ELF-1 (cell line): ENCODE data around the gene VEGFA.
"Not testable (repeated sequence)": the region's sequence is repeated elsewhere in the genome, so short reads cannot be mapped to it uniquely, and the experiment has no call there.

ENCODE experiments used
- DNase-seq: peaks from one replicate; pipeline ENCODE4 v3.0.0-alpha.2; 2016; ENCODE audit warnings: low read depth, low spot score

VEGFA gene

GRCh38 chr6:43801495-43802181 lies 31.6 kb downstream of the VEGFA start:
- DNase-seq = no peak

DNA sequence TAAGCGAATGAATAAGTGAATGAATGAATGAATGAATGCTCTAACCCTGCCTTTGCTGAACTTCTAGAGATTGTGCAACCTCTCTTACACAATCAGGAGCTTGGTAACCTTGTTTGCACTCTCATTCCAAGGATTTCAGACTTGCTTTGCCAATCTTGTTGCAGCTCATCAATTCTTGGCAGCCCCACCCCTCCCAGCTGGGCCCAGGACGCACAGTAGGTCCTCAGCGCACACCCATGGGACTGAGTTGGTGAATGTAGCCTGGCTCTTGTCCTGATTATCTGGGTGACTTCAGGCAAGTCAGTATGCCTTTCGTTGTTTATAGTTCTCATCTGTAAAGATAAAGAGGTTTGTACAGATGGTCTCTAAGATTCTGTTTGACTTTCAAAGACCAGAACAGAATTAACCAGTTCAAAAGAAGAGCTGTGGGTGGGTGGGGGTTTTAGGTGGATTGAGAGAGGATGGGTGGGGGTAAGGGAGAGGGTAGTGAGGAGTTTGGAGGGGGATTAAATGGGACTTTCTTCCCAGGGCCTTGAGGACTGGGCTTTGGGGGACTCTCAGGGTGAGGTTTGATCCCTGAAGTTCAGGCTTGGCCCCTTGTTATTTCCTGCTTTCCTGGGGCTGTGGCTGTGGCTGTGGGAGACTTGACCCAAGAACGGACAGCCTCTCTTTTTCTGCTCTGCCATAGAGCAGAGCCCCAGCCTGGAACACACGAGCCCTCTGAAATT lies 33.2 kb downstream of the VEGFA start:
- no peak for DNase-seq

DNA sequence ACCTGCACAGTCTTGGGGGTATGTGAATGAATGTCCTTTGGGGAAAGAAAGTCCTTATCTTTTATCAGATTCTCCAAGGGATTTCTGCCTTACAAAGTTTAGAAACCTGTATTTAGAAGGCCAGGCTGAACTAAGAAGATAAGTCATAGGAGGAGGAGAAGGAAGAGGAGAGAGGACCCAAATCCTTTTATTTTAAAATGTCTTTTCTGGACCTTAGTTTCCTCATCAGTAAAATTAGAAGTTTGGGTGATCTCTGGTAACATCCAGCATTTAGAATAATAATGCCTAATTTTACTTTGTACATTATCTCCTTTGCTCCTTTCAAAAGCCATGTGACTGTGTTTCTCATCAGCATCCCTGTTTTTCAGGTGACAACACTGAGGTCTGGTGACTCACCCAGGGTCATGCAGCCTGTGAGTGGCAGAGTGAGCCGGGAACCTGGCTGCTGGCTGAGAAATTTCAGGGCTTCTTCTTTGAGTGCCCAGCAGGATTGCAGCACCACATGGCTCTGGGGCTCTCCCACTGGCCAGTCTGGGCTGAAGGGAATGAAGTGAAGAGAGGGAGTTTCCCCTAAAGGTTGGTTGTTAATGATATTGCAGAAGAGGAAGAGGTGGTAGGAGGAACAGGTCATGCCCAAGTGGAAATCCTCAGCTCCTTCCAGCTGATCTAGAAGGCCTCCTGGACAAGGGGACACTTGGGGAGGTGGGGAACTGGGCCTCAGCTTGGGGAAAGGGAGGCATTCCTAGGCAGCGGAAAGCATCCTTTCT lies 34.0 kb downstream of the VEGFA start:
- DNase-seq = no peak

DNA sequence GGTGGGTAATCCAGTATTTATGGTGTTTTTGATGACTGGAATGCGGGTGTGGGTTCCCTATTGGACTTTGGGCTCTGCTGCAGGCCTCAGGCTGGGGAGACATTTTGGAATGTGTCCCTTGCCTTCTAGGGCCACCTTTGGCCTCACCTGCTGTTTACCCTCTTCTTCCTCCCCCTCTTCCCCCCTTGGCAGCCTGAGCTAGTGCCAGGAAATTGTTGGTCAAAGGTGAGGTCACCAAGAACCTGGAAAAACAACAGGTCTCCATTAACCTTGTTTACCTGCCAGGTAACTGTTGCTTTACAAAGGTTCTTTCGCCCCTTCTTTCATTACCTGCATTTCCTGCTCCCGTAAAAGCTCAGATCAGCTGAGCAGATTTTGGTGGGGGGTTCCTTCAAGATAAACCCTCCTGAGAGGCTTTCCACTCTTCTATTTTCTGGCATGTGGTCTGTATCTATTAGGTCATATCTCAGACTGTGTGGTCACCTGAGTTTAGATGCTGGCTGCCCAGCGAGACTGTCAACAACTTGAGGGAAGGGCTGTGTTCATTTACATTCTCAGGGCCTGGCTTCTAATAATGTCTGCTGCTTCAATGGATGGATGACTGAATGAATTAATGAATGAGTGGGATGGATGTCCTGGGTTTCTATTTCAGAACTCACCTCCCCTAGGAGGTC lies 34.7 kb downstream of the VEGFA start:
- no peak for DNase-seq

DNA sequence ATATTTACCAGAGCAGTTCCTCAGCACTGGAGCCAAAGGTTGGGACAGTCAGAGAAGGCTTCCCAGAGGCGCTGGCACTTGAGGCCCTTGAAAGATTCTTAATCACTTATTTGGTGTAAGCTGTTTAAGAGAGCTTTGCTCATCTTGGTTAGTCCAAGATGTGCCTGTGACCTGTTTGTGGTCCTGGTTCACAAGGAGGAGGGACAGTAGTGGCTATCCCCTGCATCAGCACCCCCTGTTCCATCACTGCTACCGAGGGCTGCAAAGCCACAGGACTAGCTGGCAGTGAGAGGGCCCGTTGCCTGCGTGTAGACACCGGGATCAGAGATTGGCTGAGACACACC lies 35.7 kb downstream of the VEGFA start:
- DNase-seq = no peak

DNA sequence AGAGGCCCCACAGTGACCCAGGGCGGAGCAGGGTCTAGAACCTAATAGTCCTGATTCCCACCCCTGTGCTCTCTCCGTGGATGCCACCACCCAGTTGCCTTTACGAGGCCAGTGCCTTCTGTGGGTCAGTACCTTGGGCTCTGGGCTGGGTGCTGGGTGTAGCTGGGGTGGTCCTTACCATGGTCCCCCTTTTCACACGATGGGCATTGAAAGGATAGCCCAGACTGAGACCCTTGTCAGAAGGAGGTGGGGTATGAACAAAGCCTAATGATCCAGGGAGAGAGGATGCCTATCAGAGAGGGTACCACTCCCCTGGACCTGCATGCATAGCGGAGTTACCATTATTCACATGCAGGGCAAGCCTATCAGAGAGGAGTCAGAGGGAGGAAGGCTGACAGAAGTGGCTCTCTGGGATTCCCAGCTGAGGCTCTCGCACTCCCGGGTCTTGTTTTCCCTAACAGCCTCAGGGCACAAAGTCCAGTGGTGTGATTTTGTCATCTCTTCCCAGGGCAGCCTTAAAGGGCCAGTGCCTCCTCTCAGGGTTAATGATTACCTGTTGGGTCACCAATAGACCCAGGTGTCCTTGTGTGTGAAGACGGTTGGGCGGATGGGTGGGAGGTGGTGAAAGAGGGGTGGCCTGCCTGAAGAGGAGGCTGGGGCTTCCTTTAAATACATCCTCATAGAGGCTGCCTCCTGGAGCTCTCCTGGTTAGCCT lies 36.2 kb downstream of the VEGFA start:
- DNase-seq = peak; percentile 77

GRCh38 chr6:43806758-43807227 lies 36.8 kb downstream of the VEGFA start:
- DNase-seq = no peak

- peak; percentile 46 for DNase-seq
Measured at GRCh38 chr6:43807228-43808061, 37.4 kb downstream of the VEGFA start.

DNA sequence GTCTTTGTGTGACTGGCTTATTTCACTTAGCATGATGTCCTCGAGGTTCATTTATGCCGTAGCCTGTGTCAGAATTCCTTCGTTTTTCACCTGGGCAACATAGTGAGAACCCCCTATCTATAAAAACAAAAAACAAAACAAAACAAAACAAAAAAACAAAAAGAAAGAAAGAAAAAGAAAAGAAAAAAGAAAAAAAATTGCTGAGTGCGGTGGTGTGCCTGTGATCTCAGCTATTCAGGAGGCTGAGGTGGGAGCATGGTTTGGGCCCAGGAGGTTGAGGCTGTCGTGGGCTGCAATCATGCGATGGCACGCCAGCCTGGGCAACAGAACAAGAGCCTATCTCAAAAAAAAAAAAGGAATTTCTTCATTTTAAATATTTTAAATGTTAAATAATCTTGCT lies 38.4 kb downstream of the VEGFA start:
- DNase-seq = no peak

DNA sequence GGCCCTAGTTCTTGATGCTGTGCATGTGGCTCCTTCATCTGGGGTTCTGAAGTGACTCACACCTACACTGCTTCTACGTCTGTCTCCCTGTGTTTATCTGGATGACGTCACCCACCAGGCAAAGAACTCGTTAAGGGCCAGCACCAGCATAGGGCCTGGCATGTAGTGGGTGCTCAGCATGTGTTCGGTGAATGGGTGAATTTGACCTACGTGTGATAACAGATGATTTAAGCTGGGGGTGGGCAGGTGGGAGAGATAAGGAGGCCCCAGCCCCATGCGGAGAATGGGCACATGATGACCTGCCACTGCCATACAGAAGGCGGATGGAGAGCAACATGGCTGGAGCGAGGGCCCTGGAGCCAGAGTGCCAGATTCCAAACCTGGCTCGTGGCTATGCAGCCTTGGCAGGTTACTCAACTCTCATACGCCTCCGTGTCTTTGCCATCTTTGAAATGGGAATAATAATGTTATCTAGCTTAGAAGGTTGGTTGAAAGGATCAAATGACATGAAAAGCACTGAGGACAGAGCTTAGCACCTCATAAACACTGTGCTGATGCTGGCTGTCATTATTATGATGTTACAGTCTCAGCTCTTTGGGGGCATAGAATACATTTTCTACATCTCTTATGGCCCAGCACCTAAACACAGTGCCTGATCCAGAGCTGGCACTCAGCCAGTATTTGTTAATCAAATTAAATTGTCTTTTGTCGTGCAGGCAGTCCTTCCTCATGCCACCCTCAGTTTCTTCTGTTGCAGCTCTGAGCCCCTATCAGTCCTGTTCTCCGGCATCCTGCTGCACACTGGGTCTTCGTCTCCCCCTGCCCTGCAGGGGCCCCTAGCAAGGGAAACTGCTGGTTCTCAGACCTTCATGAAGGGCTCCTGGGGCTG lies 39.6 kb downstream of the VEGFA start:
- no peak for DNase-seq

DNA sequence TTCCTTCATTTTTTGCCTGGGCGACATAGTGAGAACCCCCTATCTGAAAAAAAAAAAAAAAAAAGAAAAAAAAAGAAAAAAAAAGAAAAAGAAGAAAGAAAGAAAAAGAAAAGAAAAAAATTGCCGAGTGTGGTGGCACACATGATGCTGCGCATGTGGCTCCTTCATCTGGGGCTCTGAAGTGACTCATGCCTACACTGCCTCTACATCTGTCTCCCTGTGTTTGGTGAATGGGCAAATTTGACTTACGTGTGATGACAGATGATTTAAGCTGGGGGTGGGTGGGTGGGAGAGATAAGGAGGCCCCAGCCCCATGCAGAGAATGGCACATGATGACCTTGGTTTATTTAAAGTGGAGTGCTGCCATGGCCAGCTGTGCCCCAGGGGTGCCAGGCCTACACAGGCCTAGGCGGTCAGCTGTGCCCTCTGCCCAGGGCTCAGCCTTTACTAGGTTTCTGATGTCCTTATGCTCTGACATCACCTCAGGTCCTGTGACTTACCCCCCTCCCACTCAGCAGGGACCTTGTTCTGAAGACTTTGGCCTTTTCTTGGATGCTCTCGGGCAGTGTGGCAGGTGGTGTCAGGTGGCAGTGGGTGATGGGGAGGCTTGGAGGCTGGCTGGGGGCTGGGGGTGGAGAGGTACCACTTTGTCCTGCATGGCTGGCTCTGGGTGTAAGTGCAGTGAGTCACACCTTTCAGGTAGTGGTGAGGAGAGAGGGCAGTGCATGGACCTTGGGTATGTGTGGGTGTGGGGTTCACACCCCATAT lies 41.1 kb downstream of the VEGFA start:
- DNase-seq = no peak

GRCh38 chr6:43811733-43812099 lies 41.7 kb downstream of the VEGFA start:
- DNase-seq = no peak

- DNase-seq = no peak
Measured at GRCh38 chr6:43812850-43813578, 43.0 kb downstream of the VEGFA start.

DNA sequence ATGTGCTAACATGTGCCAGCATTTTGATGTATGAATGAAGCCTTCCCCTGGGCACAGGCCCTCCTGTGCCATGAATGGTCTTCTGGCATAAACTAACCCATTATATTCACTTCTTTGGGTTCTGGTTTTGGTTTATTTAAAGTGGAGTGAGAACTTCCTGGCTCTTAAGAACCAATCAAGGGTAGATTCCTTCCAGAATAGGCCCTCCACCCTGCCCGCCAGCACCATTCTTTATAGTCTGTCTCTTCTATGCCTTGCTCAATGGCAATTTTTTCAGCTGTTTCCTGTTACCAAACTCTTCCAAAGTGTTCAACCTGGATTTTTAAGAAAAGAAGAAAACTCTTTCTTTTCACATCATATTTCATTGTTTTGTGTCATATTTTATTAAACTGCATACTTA lies 44.1 kb downstream of the VEGFA start:
- DNase-seq = no peak

- no peak for DNase-seq
Measured at GRCh38 chr6:43814865-43815264, 44.9 kb downstream of the VEGFA start.

DNA sequence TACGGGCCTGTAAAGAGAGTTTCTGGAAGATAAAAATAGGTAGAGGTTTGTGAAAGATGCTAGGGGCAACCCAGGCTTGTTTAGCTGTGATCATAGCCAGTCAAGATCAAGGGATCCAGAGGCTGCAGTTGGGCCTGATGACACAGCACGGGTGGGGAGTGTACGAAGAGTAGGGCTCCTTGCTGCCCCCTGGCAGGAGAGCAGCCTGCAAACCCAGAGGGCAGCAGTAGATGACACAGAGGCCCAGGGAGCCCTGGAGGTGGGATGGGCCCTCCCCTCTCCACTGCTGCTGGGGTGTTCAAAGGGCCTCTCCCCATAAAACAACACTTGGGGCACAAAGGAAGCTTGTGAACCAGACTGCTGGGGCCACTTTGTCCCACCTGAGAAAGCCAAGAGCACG lies 47.2 kb downstream of the VEGFA start:
- peak; percentile 56 for DNase-seq

- DNase-seq = not testable (repeated sequence)
Measured at GRCh38 chr6:43818973-43819372, 49.0 kb downstream of the VEGFA start.

GRCh38 chr6:43819958-43820357 lies 49.9 kb downstream of the VEGFA start:
- DNase-seq = no peak
